Measurements from ENCODE around the gene FAM83G. TPM values are rescaled to one million over a fixed set of nuclear protein-coding genes. Genes with fewer than 3 reads are reported as not detected.
"Not testable (repeated sequence)": the region's sequence is repeated elsewhere in the genome, so short reads cannot be mapped to it uniquely, and the experiment has no call there.

FAM83G gene
- total RNA-seq, 2 donors from 2014 or later, result 29.7 to 34.7 TPM

DNA sequence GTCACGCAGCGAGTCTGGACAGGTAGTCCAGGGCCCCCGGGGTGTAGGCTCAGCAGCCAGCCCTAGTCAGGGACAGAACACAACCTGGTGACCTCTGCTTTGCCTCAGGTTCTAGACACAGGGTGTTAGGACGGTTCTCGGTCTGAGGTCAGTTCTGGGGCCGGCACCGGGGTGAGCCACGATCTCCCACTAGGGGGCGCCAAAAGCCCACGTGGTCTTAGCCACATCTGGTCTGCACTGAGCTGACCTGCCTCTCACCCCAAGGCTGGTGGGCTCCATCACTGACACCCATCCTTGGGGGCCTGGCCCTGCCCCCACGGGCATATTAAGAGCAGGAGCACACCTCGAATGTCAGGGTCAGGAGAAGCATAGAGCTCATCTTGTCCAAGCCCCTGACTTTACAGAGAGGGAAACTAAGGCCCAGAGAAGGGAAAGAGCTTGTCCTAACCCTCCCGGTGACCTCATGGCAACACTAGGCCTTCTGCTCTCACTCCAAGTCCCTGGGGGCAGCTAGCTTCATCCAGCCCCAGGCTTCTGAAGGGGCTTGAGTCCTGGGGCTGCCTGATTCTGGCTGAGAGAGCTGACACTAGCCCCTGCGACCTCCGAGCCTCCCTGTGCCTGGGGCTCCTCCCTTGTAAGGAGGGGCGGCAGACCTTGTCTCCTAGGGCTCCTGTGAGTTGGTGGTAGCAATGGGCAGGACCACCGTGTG, 43.6 kb downstream of the FAM83G start:
- DNase-seq, result peak; percentile 72 to 93
- intact Hi-C loops (cut with DNase I, micrococcal nuclease), result no loop called here

DNA sequence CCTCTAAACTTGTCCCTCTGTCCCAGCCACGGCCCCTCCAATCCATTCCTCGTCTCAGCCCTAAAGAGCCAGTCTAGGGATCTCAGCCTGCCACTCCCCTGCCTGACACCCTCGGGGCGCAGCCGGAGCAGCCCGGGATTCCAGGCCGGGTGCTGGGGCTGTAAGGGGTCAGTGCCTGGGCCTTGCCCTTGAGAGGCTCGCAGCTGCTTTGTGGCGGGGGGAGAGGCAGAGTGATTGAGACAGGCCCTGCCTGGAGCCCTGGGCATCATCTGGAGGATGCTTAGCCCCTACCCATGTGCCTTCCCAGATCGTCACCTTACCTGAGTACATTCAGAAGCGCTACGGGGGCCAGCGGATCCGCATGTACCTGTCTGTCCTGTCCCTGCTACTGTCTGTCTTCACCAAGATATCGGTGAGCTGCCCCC, 44.3 kb downstream of the FAM83G start:
- intact Hi-C loops (cut with DNase I, micrococcal nuclease), result no loop called here
- no peak for DNase-seq
- ATAC-seq, result no peak

More for the DNA sequence above, 43.6 kb downstream of the FAM83G start:
- peak; percentile 76 for ATAC-seq

DNA sequence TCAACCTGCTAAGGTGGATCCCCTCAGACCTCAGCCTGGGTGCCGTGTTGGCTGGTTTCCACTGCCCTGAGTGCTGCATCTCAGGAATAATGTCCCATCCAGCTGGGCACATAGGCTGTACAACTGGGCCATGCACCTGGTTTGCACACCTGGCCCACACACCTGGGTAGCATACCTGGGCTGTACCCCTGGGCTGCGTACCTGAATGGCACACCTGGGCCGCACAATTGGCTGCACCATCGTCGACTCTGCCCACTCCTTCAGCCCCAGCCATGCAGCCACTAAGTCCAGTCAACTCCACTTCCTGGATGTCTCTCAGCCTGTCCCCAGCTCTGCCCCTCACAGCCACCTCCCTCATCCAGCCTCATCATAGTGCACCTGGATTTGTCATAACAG, 44.7 kb downstream of the FAM83G start:
- no peak for DNase-seq
- ATAC-seq, result no peak
- intact Hi-C loops (cut with DNase I, micrococcal nuclease), result no loop called here

DNA sequence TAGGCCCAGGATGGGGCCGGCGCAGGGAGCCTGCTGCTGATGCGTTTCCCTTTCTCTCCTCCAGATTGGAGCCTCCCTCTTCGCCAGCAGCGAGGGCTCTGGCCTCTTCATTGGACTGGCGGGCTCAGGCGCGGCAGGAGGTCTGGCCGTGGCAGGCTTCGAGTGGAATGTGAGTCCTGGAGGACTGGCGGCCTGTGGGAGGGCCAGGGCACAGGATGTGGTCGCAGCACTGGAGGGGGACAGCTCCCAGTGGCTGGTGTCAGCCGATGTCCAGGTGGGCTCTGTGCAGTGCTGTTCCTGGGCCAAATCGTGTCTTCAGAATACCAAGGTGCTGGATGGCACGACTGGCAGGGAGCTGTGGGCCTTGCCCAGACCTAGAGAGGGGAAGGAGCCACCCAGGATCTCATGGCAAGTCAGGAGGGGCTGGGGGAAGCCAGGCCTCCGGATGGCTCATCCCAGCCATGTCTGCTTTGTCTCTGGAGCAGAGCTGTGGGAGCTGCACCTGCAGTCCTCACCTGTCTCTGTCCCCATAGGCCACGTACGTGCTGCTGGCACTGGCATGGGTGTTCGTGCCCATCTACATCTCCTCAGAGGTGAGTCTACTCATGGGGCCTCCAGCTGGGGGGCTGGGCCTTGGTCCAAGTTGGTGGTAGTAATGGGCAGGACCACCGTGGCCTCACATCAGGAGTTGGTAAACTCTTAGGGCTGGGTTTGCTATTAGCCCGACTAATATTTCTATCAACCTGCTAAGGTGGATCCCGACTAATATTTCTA, 45.3 kb downstream of the FAM83G start:
- ATAC-seq (no peak), DNase-seq (no peak)
- intact Hi-C loops (cut with DNase I, micrococcal nuclease), result no loop called here

DNA sequence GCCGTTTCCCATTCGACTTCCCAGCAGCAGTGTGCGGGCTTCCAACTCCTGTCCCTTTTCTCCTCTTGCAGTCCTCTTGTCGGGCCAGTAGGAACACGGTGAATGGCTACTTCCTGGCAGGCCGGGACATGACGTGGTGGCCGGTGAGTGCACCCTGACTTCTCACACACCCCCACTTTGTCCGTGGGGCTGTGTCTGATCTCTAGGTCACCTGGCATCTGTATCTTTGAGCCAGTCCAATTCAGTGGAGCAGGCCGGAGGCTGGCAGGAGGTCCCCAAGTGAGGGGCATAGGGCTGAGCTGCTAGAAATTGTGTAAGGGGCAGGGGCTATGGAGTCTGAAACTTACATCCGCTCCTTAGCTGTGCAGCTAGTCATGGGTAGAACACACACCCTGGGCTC, 46.0 kb downstream of the FAM83G start:
- intact Hi-C loops (cut with DNase I, micrococcal nuclease), result no loop called here
- ATAC-seq (no peak), DNase-seq (no peak)

DNA sequence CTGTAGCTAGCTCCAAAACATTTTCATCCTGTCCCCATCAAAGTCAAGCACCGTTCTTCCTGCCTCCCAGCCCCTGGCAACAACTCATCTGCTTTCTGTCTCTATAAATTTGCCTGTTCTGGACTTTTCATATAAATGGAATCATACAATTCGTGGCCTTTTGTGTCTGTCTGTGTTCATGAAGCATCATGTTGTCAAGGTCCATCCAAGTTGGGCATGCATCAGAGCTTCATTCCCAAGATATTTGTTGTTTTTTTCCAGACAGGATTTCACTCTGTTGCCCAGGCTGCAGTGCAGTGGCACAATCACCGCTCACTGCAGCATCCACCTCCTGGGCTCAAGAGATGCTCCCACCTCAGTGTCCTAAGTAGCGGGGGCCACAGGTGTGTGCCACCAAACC, 46.7 kb downstream of the FAM83G start:
- intact Hi-C loops (cut with DNase I, micrococcal nuclease), result no loop called here
- no peak for ATAC-seq
- no peak for DNase-seq

DNA sequence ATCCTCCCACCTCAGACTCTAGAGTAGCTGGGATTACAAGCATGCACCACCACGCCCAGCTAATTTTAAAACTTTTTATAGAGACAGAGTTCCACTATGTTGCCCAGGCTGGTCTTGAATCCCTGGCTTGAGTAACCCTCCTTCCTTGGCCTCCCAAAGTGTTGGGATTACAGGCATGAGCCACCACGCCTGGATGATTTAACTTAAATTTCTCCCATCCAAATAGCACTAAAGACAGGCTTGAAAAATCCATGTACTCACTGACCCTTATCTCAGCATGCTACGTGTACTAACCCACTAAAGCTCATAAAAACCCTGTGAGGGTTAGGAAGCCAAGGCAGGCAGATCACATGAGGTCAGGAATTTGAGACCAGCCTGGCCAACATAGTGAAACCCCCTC, 48.0 kb downstream of the FAM83G start:
- ATAC-seq, result no peak
- intact Hi-C loops (cut with DNase I, micrococcal nuclease), result no loop called here
- DNase-seq, result no peak

DNA sequence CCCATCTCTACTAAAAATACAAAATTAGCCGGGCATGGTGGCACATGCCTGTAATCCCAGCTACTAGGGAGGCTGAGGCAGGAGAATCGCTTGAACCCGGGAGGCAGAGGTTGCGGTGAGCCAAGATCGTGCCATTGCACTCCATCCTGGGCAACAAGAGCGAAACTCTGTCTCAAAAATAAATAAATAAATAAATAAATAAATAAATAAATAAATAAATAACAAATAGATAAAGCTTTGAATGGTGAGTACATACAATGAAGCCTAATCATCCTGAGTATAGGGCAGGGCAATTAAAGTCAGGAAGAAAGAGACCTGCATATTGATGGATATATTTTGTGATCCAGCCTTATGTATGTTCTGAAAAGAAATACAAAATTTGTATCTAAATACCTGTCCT, 48.5 kb downstream of the FAM83G start:
- intact Hi-C loops (cut with DNase I, micrococcal nuclease); DNase-seq; ATAC-seq: not testable (repeated sequence)

DNA sequence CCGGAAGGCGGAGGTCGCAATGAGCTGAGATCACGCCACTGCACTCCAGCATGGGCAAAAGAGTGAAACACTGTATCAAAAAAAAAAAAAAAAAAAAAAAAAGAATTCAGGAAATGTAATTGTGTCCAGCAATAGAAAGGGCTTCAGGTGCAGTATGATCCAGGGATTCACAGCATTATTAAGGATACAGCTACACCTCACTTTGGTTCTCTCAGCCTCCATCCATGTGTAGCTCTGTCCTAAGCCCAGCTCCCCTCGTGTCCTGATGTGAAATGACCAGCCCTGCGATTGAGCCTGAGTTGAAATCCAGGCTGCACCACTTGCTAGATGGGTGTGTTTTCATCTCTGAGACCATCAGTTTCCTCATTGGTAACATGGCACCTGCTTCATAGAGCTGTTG, 49.6 kb downstream of the FAM83G start:
- ATAC-seq (no peak), DNase-seq (no peak)
- intact Hi-C loops (cut with DNase I, micrococcal nuclease), result no loop called here

DNA sequence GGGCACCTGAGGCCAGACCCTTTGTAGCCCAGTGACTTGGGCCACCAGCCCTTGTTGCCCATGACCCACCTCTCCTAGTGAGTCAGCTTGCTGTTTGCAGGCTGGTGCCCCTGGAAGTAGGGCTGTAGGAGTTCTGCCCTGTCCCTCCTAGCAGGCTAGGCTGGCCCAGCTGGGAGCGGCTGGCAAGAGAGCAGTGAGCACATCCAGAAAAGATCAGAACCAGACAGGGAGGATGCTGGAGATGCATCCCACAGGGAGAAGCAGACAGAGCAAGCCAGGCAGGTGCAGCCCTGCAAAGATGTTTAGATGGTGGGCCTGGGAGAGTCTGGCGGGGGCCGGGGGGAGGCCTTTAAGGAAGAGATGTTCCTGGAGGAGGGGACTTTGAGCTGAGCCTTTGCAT, 50.2 kb downstream of the FAM83G start:
- intact Hi-C loops (cut with DNase I, micrococcal nuclease), result no loop called here
- DNase-seq, result no peak

DNA sequence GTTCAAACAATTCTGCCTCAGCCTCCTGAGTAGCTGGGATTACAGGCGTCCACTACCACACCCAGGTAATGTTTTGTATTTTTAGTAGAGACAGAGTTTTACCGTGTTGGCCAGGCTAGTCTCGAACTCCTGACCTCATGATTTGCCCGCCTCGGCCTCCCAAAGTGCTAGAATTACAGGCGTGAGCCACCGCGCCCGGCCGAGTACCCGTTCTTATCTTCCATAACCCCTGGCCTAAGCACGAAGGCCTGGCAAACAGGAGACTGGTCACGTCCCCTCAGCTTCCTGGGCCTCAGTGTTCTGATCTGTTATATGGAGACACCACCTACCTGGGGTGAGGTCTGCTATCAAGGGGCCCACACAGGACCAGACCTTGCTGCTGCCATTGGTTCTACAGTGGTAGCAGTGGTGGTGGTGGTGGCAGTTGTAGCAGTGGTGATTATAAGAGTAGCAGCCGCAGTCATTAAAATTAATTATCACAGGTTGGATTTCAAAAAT, 51.3 kb downstream of the FAM83G start:
- intact Hi-C loops (cut with DNase I, micrococcal nuclease), result no loop called here
- ATAC-seq, result no peak

More for the DNA sequence above, 50.2 kb downstream of the FAM83G start:
- ATAC-seq, result no peak

DNA sequence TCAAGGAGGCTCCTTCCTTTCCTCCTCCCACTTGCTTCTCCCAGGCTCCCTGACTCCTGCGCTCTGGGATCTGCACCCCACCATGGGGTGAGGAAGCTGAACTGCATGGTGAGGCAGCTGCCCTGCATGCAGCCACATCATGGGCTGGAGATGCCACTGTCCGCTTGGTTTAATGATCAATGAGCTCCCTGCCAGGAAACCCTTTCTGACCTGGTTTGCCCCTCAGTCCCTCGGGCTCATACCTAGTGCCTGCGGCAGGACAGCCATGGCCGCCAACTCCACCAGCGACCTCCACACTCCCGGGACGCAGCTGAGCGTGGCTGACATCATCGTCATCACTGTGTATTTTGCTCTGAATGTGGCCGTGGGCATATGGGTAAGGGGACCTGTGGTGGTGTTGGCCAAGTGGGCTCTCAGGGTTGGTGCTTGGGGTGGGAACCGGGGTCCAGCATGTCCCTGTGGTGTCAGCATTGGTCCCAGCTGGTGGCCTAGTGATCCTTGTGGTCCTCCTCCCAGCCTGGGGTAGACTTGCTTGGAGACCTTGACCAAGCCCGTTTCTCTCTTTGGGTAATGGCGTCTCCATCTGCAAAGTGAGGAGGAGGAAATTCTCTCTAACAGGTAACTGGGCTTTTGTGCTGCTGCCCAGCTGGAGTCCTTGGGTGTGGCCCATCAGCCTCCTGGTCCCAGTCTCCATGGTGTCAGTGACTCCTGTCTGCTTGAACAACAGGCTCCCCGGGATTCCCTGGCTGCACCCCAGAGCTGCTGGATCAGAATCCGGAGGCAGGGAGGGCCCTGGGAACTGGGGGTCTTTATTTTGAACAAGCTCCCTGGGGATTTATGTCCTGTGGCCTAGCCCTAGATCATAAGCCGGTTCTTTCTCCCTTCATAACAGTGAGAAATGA, 52.4 kb downstream of the FAM83G start, which contains the start of gene SLC5A10:
SLC5A10 (plus strand) TSS at position 225 of the 902 bp plus-strand sequence; CDS start at position 266, 41 bp downstream.
- intact Hi-C loops (cut with DNase I, micrococcal nuclease), result no loop called here

More for the DNA sequence above, 51.3 kb downstream of the FAM83G start:
- no peak for DNase-seq

DNA sequence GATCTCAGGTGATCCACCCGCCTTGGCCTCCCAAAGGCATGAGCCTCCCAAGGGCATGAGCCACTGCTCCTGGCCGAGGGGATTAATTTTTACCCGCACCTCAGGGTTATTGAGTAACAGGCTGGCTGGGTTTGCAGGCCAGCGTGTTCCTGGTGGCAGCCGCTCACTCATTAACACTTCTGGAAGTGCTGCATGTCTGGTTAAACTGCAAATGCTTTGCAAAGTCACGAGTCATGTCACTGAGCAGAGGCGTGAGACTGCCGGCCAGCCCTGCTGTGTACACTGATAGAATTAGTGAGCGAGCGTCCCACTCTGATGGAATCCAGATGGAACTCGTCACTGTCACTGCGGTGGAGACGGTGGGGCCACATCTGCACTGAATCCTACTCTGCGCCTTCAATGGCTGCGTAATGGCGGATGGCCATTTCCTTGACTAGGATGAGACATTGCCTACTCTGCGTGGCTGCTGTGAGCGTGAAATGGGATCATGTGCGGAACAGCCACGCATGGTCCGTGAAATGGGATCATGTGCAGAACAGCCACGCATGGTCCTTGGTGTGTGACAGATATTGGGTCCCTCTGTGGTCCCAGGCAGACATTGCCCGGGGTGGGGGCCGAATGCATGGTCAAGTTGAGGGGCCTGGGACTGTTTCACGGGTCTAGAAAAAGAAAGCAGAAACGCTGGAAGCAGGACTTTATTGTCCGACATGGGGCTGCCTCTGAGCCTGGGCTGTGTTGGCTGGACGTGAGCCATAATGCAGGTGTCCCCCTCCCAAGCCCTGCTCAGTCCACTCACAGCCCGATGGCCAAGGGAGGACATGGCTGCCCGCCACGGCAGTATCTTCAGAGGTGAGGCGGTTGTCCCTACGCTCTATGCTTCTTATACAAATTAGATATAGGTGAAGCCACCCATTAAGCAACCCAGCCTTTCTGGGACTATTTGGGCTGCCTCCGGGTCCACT, 53.3 kb downstream of the FAM83G start:
- ATAC-seq (no peak), DNase-seq (no peak)
- intact Hi-C loops (cut with DNase I, micrococcal nuclease), result no loop called here

More for the DNA sequence above, 52.4 kb downstream of the FAM83G start, which contains the start of gene SLC5A10:
- DNase-seq (no peak), ATAC-seq (peak; percentile 48)

DNA sequence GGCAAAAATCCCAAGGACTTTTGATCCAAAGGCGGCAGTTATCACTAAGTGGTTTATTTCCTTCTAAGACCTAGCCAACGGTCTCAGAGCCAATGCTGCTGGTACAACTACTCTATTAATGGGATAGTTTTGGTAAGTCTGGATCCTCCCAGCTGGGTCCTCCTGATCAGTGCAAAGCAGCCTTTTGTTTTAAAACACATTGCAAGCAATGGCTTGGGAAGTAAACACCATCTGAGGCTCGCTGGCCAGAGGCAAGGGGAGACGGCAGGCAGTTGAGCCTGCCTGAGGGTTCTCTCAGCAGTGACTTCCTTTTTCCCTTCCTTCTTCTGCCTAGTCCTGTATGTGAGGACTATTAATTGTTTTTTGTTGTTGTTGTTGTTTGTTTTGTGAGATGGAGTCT, 54.2 kb downstream of the FAM83G start:
- ATAC-seq (no peak), DNase-seq (no peak)
- intact Hi-C loops (cut with DNase I, micrococcal nuclease), result no loop called here

DNA sequence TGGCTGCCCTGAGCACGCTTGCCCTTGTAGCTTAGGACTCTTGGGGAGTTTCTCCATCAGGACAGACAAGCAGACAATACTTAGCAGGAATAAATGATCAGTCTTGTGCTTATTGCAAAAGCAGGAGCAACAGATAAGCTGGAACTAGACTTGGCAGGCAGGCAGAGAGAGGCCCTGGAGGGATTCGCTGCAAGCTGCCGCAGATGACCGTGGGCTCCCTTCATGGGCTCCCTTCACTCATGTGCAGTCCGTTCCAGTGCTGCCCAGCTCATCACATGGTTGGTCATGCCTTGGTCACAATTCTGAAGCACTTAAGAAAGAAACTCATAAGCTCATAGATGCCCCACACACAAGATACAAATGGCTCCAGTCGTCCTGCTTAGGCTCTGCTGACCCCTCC, 55.0 kb downstream of the FAM83G start:
- DNase-seq (no peak), ATAC-seq (no peak)
- intact Hi-C loops (cut with DNase I, micrococcal nuclease), result no loop called here

DNA sequence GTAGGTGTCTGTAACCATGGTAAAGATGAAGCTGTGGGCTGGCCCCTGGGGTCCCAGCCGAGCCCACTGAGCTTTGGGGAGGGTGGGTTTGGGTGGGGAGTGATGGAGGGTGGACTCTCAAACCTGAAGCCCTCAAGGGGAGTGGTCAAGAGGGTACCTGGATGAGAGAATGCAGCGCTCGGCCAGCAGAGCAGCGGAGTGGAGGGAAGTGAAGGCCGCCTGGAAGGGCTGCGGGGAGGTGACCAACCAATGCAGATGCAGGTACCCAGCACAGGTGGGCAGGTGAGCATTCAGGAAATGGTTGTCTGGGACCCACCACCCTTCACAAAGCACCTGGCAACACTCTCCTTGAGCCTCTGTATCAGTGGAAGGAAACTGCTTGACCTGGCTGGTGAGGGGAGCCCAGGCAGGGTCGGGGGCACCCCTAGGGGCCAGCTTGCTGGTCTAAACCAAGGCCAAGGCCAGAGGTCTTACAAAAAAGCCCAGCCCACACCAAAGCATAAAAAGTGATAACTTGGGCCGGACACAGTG, 56.0 kb downstream of the FAM83G start:
- DNase-seq, result no peak
- intact Hi-C loops (cut with DNase I, micrococcal nuclease), result no loop called here
- no peak for ATAC-seq

DNA sequence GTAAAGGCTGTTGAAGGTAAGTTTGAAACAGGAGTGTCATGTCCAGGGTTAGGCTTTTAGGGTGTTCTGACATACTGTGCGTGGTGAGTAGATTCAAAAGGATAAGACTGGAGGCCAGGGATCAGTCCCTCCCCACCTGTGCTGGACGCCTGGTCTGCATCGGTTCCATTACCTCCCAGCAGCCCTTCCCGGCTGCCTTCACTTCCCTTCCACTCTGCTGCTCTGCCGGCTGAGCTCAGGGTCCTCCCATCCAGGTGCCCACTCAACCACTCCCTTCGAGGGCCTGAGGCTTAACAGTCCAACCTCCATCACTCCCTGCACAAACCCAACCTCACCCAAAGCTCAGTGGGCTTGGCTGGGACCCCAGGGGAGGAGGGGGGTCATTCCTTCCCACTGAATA, 56.7 kb downstream of the FAM83G start:
- ATAC-seq (no peak), DNase-seq (no peak)
- intact Hi-C loops (cut with DNase I, micrococcal nuclease), result no loop called here

DNA sequence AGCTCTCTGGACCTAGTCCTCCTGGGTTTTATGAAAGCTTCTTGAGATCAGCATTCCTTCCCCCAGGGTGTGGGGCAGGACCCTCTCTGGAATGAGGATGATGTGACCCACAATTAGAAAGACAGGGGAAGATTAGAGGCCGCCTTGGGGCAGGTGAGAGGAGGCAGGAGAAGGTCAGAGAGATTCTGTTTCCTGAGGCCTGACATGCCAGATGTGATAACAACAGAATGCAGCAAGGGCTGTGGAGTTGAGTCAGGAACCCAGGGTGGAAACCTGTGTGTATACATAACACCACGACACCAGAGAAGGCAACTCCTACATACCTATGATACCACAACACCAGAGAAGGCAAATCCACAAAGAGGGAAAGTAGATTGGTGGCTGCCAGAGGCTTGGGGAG, 58.0 kb downstream of the FAM83G start:
- intact Hi-C loops (cut with DNase I, micrococcal nuclease), result no loop called here
- ATAC-seq, result no peak
- DNase-seq, result no peak
